NCI-H2196 treated with DMSO at 0.1 percent for 48 hours (cell line): ENCODE measurements around the gene ZNF253.
"Not testable (repeated sequence)": the region's sequence is repeated elsewhere in the genome, so short reads cannot be mapped to it uniquely, and the experiment has no call there.

Experiments
- DNase-seq: peaks from one replicate; lab custom pipeline; 2025; ENCODE audit not compliant: unreplicated experiment; lab: John Stamatoyannopoulos, UW

ZNF253 gene

DNA sequence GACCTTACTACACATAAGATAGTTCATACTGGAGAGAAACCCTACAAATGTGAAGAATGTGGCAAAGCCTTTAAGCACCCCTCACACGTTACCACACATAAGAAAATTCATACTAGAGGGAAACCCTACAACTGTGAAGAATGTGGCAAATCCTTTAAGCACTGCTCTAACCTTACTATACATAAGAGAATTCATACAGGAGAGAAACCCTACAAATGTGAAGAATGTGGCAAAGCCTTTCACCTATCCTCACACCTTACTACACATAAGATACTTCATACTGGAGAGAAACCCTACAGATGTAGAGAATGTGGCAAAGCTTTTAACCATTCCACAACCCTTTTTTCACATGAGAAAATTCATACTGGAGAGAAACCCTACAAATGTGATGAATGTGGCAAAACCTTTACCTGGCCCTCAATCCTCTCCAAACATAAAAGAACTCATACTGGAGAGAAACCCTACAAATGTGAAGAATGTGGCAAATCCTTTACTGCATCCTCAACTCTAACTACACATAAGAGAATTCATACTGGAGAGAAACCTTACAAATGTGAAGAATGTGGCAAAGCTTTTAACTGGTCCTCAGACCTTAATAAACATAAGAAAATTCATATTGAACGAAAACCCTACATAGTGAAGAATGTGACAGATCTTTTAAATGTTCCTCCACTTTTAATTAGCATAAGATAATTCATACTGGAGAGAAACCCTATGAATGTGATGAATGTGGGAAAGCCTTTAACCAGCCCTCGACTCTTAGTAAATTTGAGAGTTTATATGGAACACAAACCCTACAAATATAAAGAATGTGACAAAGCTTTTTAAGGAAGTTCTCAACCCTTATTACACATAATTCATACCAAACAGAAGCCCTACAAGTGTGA is 26.6 kb downstream of the ZNF253 start:
- DNase-seq: not testable (repeated sequence)

DNA sequence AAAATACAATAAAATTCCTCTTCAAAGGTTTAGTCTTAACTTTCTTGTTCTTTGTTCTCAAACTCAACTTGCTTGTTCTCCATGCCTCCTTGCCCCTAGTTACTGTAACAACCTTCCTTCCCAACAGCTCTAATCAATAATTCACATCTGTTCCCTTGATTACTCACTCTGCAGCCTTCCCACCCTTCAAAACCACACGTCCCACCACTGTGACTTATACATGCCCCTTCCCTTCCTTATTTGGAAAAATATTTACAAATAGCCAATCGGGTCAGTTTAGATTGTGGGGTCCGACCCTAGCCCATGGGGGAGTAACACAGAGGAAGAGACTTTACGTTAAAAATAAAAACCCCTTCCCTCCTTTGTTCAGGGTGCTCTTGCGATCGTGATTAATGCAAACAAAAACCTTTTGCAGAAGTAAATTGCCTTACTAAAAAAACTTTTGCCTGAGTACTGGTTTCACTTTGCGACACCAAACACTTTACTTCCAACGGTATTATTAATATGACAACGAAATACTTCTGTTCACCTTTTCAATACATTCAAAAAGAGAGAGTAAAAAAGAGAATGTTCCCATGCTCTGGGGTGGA is 34.6 kb downstream of the ZNF253 start:
- DNase-seq: no peak

DNA sequence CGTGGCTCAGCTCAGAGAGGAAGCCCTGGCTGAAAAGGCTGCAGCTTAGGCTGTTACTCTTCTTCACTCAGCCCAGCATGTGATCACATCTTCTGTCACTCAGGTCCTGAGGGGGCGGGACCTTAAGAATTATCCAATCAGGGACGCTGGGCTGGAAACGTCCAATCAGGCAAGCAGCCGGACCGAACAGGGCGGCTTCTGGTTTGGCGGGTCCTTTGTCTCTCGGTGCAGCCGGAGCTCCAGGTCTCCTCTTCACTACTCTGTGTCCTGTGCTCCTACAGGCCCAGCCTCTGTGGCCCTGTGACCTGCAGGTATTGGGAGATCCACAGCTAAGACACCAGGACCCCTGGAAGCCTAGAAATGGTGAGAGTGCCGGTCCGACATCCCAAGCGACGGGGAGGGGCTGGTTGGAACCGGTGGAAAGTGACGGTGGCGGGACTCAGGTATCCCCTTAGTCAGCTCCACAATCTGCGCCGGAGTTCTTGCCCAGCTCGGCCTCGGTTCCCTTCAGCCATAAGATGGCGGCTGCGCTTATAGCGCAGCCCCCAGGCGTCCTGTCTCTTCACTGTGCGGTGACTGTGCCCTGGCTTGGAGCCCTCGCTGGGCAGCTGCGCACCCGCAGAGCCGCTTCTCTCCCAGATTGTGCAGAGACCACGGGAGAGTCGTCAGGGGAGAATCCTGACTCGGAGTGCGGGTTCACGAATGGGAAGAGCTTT is 35.2 kb downstream of the ZNF253 start, which contains the start of gene ZNF93:
Gene ZNF93 (plus strand): TSS at position 218 of the 716 bp plus-strand sequence. CDS start 143 bp downstream, at position 361.
- peak; percentile 90 for DNase-seq

DNA sequence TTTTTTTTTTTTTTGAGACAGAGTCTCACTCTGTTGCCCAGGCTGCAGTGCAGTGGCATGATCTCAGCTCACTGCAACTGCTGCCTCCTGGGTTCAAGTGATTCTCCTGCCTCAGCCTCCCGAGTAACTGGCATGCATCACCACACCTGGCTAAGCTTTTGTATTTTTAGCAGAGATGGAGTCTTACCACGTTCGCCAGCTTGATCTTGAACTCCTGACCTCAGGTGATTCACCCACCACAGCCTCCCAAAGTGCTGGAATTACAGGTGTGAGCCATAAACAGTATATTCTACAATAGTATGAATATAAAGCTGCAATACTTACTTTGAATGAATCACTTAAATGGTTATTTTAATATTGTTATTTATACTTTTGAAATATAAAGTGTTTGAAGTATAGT is 41.9 kb downstream of the ZNF253 start:
- DNase-seq: not testable (repeated sequence)

DNA sequence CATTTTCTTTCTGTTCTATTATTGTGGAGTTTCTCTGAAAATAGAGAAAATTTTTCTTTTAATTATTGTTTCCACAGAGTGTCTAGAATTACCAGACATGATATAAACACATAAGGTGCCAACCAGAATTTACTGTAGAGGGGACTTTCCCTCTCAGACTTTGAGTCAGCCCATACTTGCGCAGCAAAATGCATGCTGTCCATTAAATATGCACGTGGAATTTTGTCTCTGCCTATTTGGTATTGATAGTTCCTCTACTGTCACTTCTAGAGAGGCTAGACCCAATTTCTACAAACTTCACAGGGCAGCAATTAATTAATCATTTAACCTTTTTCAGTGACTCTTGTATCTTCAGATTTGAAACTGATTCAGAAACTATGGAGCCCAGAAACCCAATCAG is 44.0 kb downstream of the ZNF253 start:
- DNase-seq: no peak

DNA sequence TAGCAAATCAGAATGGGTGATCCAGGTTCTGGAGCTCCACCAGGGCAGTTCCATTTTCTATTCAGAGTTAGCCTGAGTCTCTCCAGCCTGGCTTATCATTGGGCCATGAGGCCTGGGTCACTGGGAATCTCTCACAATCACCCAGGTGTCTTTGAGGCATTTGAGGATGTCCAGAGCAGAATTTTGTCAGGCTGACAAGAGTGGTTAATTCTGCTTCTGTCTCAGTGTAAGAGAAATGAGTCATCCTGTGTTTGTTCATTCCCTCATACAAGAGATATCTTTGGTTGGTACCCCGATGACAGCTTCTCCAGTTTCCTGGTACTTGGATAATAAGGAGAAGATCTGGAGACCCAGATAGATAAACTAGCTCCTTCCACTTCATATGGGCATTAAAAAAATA is 45.5 kb downstream of the ZNF253 start:
- DNase-seq: no peak

DNA sequence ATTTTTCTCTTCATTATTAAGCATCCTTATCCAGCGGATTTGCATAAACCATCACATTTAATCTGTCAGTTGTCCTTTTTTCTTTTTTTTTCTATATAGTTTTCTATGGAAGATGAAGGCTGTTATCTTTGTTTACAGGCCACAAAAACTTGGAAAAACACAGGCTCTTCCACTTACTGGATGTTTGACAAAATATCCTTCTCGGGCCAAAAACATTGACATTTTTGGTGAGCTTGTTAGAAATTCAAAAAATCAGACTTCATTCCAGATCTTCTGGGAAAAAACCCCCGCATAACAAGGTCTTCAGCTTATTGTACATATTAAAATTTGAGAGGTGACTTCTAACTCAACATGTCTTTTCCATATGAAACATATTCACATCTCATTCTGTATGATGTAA is 48.9 kb downstream of the ZNF253 start:
- no peak for DNase-seq

DNA sequence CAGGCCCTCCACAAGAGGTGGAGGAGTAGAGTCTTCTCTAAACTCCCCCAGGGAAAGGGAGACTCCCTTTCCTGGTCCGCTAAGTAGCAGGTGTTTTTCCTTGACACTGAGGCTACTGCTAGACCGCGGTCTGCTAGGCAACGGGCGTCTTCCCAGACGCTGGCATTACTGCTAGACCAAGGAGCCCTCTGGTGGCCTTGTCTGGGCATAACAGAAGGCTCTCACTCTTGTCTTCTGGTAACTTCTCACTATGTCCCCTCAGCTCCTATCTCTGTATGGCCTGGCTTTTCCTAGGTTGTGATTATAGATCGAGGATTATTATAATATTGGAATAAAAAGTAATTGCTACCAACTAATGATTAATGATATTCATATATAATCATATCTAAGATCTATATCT is 64.7 kb downstream of the ZNF253 start:
- not testable (repeated sequence) for DNase-seq

DNA sequence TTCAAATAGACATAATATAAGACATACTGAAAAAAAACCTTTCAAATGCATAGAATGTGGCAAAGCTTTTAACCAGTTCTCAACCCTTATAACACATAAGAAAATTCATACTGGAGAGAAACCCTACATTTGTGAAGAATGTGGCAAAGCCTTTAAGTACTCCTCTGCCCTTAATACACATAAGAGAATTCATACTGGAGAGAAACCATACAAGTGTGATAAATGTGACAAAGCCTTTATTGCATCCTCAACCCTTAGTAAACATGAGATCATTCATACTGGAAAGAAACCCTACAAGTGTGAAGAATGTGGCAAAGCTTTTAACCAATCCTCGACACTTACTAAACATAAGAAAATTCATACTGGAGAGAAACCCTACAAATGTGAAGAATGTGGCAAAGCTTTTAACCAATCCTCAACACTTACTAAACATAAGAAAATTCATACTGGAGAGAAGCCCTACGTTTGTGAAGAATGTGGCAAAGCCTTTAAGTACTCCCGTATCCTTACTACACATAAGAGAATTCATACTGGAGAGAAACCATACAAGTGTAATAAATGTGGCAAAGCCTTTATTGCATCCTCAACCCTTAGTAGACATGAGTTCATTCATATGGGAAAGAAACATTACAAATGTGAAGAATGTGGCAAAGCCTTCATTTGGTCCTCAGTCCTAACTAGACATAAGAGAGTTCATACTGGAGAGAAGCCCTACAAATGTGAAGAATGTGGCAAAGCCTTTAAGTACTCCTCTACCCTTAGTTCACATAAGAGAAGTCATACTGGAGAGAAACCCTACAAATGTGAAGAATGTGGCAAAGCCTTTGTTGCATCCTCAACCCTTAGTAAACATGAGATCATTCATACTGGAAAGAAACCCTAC is 68.0 kb downstream of the ZNF253 start:
- not testable (repeated sequence) for DNase-seq

DNA sequence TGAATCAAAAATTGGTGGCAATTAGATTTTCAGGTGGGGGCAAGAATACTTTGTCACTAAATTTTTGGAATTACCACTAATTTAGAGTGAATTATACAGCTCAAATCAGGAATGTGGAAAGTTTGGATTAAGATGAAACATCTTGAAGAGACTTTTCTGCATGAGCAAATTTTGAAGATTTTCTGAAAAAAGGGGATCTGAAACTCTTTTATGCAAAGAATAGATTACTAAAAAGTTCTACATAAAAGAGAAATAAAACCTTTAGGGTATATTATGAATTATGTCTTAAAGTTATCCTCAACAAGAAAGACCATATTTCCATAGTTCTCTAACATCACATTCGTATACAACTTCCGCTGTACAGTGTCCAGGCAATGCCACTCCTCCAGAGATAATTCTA is 71.7 kb downstream of the ZNF253 start:
- DNase-seq: no peak

DNA sequence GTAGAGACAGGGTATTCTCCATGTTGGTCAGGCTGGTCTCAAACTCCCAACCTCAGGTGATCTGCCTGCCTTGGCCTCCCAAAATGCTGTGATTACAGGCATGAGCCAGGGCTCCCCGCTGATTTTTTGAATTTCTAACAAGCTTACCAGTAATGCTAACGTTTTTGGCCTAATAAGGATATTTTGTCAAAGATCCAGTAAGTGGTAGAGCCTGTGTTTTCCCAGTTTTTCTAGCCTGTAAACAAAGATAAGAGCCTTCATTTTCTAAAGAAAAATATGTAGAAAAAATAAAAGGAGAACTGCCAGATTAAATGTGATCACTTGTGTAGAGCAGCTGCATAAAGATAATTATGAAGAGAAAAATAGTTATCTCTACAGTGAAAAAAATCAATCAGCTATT is 72.8 kb downstream of the ZNF253 start:
- no peak for DNase-seq

DNA sequence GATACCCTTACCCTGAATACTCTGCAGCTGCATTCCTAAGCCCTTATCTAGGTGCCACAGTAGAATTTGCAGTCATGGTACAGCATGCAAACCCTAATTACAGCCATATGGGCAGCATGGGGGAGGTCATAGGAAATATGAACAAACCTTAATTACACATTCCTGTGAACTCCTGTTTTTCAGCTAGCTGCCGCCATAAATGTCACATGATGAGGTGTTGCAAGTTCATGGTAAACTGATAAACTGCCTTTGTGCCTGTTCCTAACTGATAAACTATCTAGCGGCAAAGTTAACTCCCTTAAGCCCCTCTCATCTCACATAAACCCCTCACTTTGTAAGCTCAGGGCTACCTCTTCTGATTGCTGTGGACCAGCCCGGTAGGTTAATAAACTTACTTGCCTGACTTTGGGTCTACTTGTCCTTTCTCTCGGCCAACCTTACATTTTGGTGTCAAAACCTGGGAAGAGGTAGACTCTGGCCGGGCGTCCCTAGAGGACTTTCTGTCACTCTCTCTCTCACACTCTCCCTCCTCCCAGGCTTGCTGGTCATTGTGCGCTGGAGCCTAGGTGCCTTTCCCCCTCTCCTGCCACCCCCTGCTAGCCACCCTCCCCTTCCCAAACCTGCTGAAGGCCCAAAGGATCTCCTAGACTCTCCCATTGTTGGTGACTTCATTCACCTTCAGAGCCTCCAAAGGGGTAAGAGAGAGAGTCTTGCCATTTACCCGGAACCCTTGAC is 78.3 kb downstream of the ZNF253 start:
- no peak for DNase-seq
